Brain microvascular endothelial cell (primary cell): ENCODE data around the gene NHLRC4.

Experiments used
- DNase-seq: peaks from one replicate; pipeline ENCODE4 v3.0.0-alpha.2; 2020
- H3K27ac ChIP-seq: fragments of 250-450 bp; sonication (Bioruptor Pico); 2 replicates; pipeline ENCODE4 v1.5.1; 2020; ENCODE audit warnings: mild to moderate bottlenecking, moderate library complexity
- H3K27me3 ChIP-seq: fragments of 250-450 bp; sonication (Bioruptor Pico); replicated peaks from 2 replicates; pipeline ENCODE4 v1.5.1; 2020; ENCODE audit warnings: mild to moderate bottlenecking
- H3K36me3 ChIP-seq: fragments of 250-450 bp; sonication (Bioruptor Pico); replicated peaks from 2 replicates; pipeline ENCODE4 v1.5.1; 2020; ENCODE audit warnings: mild to moderate bottlenecking
- H3K4me3 ChIP-seq: 2 replicates; pipeline ENCODE4 v1.5.1; 2011; ENCODE audit warnings: low read depth, mild to moderate bottlenecking, control low read depth, low read length, moderate library complexity
- in situ Hi-C: cut with HindIII; loops from 2 replicates; pipeline ENCODE4 v1.10.0; 2017; ENCODE audit warnings: low sequenced_read_pairs, low pct_ligation_motif_present
- TF ChIP-seq, protein P1 (sequence below): IDR thresholded peaks from 2 replicates; pipeline ENCODE4 v1.5.1; 2011; ENCODE audit warnings: low read depth, mild to moderate bottlenecking, moderate library complexity, low read length, control low read depth, inconsistent platforms; ENCODE audit errors: missing control alignments

NHLRC4 gene

DNA sequence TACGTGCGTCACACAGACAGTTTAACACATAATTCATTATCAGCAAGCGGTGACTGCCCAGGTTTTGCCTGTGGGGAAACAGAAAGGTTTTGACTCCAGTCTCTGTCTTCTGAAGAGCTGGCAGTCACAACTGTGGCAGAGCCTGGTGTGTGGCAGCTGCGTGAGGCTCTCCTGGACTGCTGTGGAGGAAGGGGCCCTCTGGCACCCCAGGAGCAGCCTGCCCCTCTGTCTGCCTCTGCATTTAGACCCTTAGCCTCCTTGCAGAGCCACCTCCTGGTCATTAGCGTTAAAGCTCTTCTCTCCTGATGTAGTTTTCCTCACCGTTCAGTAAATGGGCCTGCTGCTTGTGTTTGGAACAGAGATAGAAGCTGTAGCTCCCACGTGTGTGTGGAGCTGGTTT, 34.0 kb downstream of the NHLRC4 start:
- in situ Hi-C loops, result no loop called here
- no peaks in the 10 kb centered on the region for H3K27me3 ChIP-seq
- H3K4me3 ChIP-seq, result no peak overlapping the region
- no peak for DNase-seq
- TF ChIP-seq, protein P1, sequence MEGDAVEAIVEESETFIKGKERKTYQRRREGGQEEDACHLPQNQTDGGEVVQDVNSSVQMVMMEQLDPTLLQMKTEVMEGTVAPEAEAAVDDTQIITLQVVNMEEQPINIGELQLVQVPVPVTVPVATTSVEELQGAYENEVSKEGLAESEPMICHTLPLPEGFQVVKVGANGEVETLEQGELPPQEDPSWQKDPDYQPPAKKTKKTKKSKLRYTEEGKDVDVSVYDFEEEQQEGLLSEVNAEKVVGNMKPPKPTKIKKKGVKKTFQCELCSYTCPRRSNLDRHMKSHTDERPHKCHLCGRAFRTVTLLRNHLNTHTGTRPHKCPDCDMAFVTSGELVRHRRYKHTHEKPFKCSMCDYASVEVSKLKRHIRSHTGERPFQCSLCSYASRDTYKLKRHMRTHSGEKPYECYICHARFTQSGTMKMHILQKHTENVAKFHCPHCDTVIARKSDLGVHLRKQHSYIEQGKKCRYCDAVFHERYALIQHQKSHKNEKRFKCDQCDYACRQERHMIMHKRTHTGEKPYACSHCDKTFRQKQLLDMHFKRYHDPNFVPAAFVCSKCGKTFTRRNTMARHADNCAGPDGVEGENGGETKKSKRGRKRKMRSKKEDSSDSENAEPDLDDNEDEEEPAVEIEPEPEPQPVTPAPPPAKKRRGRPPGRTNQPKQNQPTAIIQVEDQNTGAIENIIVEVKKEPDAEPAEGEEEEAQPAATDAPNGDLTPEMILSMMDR, result peak; percentile 55
- no peaks in the 10 kb centered on the region for H3K36me3 ChIP-seq
- H3K27ac ChIP-seq, result no peak overlapping the region

DNA sequence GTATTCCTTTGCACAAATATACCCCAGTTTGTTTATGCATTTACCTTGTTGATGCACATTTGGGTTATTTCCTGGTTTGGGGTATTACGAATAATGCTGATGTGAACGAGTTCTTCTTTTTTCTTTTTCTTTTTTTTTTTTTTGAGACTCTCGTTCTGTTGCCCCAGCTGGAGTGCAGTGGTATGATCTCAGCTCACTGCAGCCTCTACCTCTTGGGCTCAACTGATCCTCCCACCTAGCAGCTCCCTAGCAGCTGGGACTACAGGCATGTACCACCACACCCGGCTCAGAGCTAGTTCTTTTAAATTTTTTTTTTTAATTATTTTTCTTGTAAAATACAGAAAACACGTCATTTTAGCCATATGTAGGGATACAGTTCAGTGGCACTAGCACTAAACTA, 37.1 kb downstream of the NHLRC4 start:
- Histone ChIP-seq H3K27me3 (no peaks in the 10 kb centered on the region), H3K36me3 (no peaks in the 10 kb centered on the region), H3K27ac (no peak overlapping the region), H3K4me3 (no peak overlapping the region)
- in situ Hi-C loops, result no loop called here
- TF ChIP-seq, protein P1, result no peak
- DNase-seq, result no peak

DNA sequence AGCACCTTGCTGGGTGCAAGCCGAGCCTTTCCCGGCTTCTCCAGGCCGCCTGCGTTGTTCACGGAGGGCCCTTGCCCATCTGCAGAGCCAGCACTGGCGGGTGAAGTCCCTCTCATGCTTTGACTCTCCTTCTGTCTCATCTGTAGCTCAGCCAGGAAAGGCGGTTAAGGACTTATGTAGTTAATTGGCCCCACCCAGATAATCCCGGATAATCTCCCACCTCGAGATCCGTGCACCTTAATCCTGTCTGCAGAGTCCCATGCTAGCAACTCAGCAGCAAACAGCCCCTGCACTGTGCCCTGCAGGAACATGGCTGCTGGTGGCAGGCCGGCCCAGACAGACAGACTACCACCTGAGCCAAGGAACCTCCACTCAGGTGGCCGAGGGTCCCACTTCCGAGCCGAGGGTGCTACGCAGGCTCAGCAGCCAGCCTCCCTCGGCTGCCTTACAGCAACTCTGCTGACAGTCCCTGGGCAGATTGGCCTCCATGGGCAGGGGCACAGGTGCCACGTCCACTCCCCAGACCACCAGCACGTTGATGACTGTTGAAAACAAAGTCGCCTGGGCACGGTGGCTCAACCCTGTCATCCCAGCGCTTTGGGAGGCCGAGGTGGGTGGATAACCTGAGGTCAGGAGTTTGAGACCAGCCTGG, 40.0 kb downstream of the NHLRC4 start:
- DNase-seq, result no peak
- H3K4me3 ChIP-seq, result no peak overlapping the region
- H3K27ac ChIP-seq, result no peak overlapping the region
- no peaks in the 10 kb centered on the region for H3K27me3 ChIP-seq
- H3K36me3 ChIP-seq, result no peaks in the 10 kb centered on the region
- TF ChIP-seq, protein P1, result no peak
- in situ Hi-C loops, result no loop called here

DNA sequence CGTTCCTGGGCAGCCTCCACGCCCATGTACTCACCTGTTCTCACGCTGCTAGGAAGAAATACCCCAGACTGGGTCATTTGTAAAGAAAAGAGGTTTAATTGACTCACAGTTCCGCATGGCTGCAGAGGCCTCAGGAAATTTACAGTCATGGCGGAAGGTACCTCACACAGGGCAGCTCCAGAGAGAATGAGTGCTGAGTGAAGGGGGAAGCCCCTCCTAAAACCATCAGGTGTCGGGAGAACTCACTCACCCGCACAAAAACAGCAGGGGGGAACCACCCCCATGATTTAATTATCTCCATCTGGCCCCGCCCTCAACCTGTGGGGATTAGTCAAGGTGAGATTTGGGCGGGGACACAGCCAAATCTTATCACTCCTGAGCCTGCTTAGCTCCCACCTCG, 41.2 kb downstream of the NHLRC4 start:
- in situ Hi-C loops, result no loop called here
- Histone ChIP-seq H3K27me3 (no peaks in the 10 kb centered on the region), H3K4me3 (no peak overlapping the region), H3K36me3 (no peaks in the 10 kb centered on the region), H3K27ac (no peak overlapping the region)
- no peak for DNase-seq
- TF ChIP-seq, protein P1, result no peak

DNA sequence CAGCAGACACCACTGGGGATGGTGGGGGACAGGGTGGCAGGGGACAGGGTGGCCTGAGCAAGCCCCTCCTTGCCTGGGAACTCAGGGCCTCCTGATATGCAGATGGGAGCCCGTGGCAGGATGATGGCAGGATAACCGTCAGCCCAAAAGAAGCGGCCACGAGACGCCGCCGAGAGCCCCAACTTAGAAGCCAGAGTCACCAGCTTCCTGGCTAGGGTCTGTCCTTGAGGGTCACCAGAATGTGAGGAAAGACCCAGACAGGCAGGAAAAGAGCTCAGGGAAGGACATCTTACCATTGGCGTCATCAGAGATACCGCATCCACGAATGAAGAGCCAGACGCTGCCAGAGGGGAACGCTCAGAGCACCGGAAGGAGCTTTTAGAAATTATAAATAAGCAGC, 42.5 kb downstream of the NHLRC4 start:
- Histone ChIP-seq H3K4me3 (no peak overlapping the region), H3K36me3 (no peaks in the 10 kb centered on the region)
- in situ Hi-C loops, result no loop called here

More for the DNA sequence above, 42.5 kb downstream of the NHLRC4 start:
- TF ChIP-seq, protein P1, result no peak
- Histone ChIP-seq H3K27me3 (no peaks in the 10 kb centered on the region), H3K27ac (no peak overlapping the region)
- no peak for DNase-seq
